ENCODE data around the gene MAS1L.
"Not testable (repeated sequence)": the region's sequence is repeated elsewhere in the genome, so short reads cannot be mapped to it uniquely, and the experiment has no call there.

Gene MAS1L

GRCh38 chr6:29451471-29452193 lies 36.1 kb downstream of the MAS1L start:
- H3K9me3 ChIP-seq (ENCODE audit: severe bottlenecking): peaks cover 4% of the 10 kb centered on the region
- DNase-seq: no peak
- peaks cover 14% of the 10 kb centered on the region for H3K27me3 ChIP-seq (ENCODE audit: insufficient read depth, low read depth, severe bottlenecking)
- no peaks in the 10 kb centered on the region for H3K36me3 ChIP-seq
- TF ChIP-seq CTCF (IDR thresholded peaks at IDR 0.05; ENCODE audit: low read depth, low read length): no peak
- H3K4me3 ChIP-seq (ENCODE audit: low read depth, low read length): no peak overlapping the region
- no peak overlapping the region for H3K27ac ChIP-seq

GRCh38 chr6:29447670-29448069 lies 40.1 kb downstream of the MAS1L start:
- TF ChIP-seq CTCF (IDR thresholded peaks at IDR 0.05; ENCODE audit: low read depth, low read length): no peak
- DNase-seq: no peak
- H3K27ac ChIP-seq: no peak overlapping the region
- peaks cover 28% of the 10 kb centered on the region for H3K27me3 ChIP-seq (ENCODE audit: insufficient read depth, low read depth, severe bottlenecking)
- peaks cover 9% of the 10 kb centered on the region for H3K9me3 ChIP-seq (ENCODE audit: severe bottlenecking)
- no peaks in the 10 kb centered on the region for H3K36me3 ChIP-seq
- H3K4me3 ChIP-seq (ENCODE audit: low read depth, low read length): no peak overlapping the region

GRCh38 chr6:29444031-29444430 lies 43.7 kb downstream of the MAS1L start:
- H3K27ac ChIP-seq; DNase-seq; H3K4me3 ChIP-seq (ENCODE audit: low read depth, low read length); H3K36me3 ChIP-seq; H3K9me3 ChIP-seq (ENCODE audit: severe bottlenecking): not testable (repeated sequence)
- H3K27me3 ChIP-seq (ENCODE audit: insufficient read depth, low read depth, severe bottlenecking): peaks cover 41% of the 10 kb centered on the region

- peaks cover 8% of the 10 kb centered on the region for H3K9me3 ChIP-seq (ENCODE audit: severe bottlenecking)
- H3K27me3 ChIP-seq (ENCODE audit: insufficient read depth, low read depth, severe bottlenecking): peaks cover 45% of the 10 kb centered on the region
- no peak overlapping the region for H3K4me3 ChIP-seq (ENCODE audit: low read depth, low read length)
- H3K36me3 ChIP-seq: no peaks in the 10 kb centered on the region
- H3K27ac ChIP-seq: no peak overlapping the region
- DNase-seq: no peak
- TF ChIP-seq CTCF (IDR thresholded peaks at IDR 0.05; ENCODE audit: low read depth, low read length): no peak
These were observed 45.0 kb downstream of the MAS1L start for GRCh38 chr6:29442719-29443118.

- DNase-seq: no peak
- H3K27ac ChIP-seq: no peak within 1 kb of the TSS
- no peak within 1 kb of the TSS for H3K4me3 ChIP-seq (ENCODE audit: low read depth, low read length)
- H3K27me3 ChIP-seq (ENCODE audit: insufficient read depth, low read depth, severe bottlenecking): peaks cover 53% of the 10 kb centered on the region
- H3K36me3 ChIP-seq: no peaks in the 10 kb centered on the region
- TF ChIP-seq CTCF (IDR thresholded peaks at IDR 0.05; ENCODE audit: low read depth, low read length): no peak
- H3K9me3 ChIP-seq (ENCODE audit: severe bottlenecking): peaks cover 11% of the 10 kb centered on the region
These were observed 48.8 kb downstream of the MAS1L start, which contains the start of gene OR10C1 for GRCh38 chr6:29439006-29439405. Gene OR10C1, plus strand, starts transcription at chr6:29439306. Its CDS starts 710 bp downstream, at chr6:29440016.

- H3K27me3 ChIP-seq (ENCODE audit: insufficient read depth, low read depth, severe bottlenecking): peaks cover 71% of the 10 kb centered on the region
- not testable (repeated sequence) for DNase-seq; H3K27ac ChIP-seq; H3K4me3 ChIP-seq (ENCODE audit: low read depth, low read length); H3K36me3 ChIP-seq; H3K9me3 ChIP-seq (ENCODE audit: severe bottlenecking)
These were observed 51.0 kb downstream of the MAS1L start for GRCh38 chr6:29436730-29437129.
